Neuron (in vitro differentiated cells): ENCODE results near the gene RING1.
A peak's percentile ranks its signal among the peaks of the same experiment; 100 is the strongest.

Source experiments
- H2AFZ ChIP-seq: one replicate; pipeline ENCODE4 v1.6.1; 2013; ENCODE audit warnings: low read depth, mild to moderate bottlenecking, inconsistent platforms, low read length, moderate library complexity
- H3K27me3 ChIP-seq: one replicate; pipeline ENCODE4 v1.6.1; 2013; ENCODE audit warnings: low read length; ENCODE audit not compliant: insufficient read depth
- H3K36me3 ChIP-seq: one replicate; pipeline ENCODE4 v1.6.1; 2013; ENCODE audit warnings: low read length; ENCODE audit not compliant: insufficient read depth
- H3K4me1 ChIP-seq: one replicate; pipeline ENCODE4 v1.6.1; 2013; ENCODE audit warnings: low read length; ENCODE audit not compliant: insufficient read depth
- H3K4me3 ChIP-seq: 2 replicates; pipeline ENCODE4 v1.5.1; 2013; ENCODE audit warnings: mild to moderate bottlenecking, low read length, moderate library complexity
- H3K9me3 ChIP-seq: one replicate; pipeline ENCODE4 v1.6.1; 2013; ENCODE audit warnings: low read length

The RING1 gene

DNA sequence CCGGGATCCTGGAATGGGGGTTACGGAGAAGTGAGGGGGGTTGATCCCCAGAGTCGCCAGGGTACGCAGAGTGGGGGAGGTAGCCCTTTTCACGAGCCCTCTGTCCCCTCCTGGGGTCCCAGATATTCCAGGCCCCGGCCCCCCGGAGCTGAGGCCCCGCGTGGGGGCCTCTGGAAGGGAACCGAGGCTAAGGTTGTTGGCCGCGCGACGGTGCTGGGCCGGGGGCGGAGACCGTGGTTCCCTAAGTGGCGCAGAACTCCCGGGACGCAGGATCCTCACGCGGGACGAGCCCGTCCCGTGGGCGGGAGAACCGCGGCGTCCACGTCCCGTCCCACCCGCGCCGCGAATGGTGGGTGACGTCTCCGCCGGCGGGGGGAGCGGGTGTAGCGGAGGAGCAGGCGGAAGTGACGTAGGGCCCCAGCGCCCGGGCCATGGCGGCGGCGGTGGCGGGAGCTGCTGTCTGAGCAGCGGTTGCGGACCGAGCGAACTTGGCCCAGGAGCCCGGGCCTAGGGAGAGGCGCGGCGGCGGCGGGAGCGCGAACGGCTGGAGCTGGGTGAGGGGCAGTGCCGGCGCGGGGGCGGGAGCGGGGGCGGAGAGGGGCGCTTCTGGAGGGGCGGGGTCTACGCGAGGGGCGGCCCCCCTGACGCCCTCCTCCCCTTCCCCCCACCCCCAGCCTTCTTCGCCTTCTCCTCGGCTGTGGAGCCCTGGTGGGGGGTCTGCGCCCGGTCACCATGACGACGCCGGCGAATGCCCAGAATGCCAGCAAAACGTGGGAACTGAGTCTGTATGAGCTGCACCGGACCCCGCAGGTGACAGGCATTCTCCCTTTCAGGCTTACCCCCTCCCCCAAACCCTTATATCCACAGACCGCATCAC, at the start of gene RING1:
RING1 (plus strand) TSS at position 410 of the 877 bp plus-strand sequence; CDS start at position 733, 323 bp downstream.
- Histone ChIP-seq H3K9me3 (no peaks in the 10 kb centered on the region), H3K4me3 (peak within 1 kb of the TSS; percentile 89), H3K4me1 (peaks cover 76% of the 10 kb centered on the region), H2AFZ (no peak within 1 kb of the TSS), H3K36me3 (peaks cover 41% of the 10 kb centered on the region), H3K27me3 (no peaks in the 10 kb centered on the region)

DNA sequence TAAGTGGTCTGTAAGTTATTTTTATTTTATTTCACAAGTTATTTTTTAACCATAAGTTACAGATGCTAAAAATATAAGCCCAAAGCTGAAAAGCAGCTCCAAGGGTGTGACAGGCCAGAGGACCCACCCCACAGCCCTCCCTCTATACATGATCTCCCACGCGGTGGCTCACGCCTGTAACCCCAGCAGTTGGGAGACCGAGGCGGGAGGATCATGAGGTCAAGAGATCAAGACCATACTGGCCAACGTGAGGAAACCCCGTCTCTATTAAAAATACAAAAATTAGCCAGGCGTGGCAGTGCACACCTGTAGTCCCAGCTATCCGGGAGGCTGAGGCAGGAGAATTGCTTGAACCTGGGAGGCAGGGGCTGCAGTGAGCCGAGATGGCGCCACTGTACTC, 48.2 kb upstream of the RING1 start:
- no peaks in the 10 kb centered on the region for H3K36me3 ChIP-seq
- no peaks in the 10 kb centered on the region for H3K4me1 ChIP-seq
- H3K4me3 ChIP-seq = no peak overlapping the region
- H3K9me3 ChIP-seq = no peaks in the 10 kb centered on the region
- no peak overlapping the region for H2AFZ ChIP-seq
- peaks cover 8% of the 10 kb centered on the region for H3K27me3 ChIP-seq

- H3K4me3 ChIP-seq = no peak overlapping the region
- H3K36me3 ChIP-seq = no peaks in the 10 kb centered on the region
- H3K9me3 ChIP-seq = no peaks in the 10 kb centered on the region
Observed at GRCh38 chr6:33160728-33161344, 47.5 kb upstream of the RING1 start.

GRCh38 chr6:33161354-33162331, 46.7 kb upstream of the RING1 start:
- Histone ChIP-seq H2AFZ (peak overlapping the region; percentile 29), H3K27me3 (peaks cover 4% of the 10 kb centered on the region), H3K9me3 (no peaks in the 10 kb centered on the region), H3K36me3 (no peaks in the 10 kb centered on the region), H3K4me3 (peak overlapping the region; percentile 32), H3K4me1 (no peaks in the 10 kb centered on the region)

More at GRCh38 chr6:33160728-33161344, 47.5 kb upstream of the RING1 start:
- H3K27me3 ChIP-seq = peaks cover 4% of the 10 kb centered on the region
- no peaks in the 10 kb centered on the region for H3K4me1 ChIP-seq
- no peak overlapping the region for H2AFZ ChIP-seq

DNA sequence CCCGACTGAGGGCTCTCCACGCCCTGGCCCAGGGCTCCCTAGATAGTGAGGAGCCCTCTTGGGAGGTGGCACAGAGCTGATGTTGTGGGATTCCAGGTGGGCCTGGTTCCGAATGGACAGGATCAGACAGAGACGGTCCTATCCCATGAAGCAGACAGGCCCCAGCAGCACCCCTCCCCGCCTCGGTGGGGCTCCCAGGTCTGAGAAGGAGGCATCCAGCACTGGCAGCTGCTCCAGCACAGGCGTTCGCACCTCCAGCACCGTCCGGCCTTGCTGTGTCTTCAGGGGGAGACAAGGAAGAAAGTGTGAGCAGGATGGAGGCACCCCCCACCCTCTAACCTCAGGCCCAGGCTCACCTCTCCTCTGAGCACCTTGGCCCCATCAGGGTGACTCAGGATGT, 44.8 kb upstream of the RING1 start:
- peaks cover 4% of the 10 kb centered on the region for H3K27me3 ChIP-seq

GRCh38 chr6:33164176-33164575, 44.1 kb upstream of the RING1 start:
- Histone ChIP-seq H3K9me3 (no peaks in the 10 kb centered on the region), H2AFZ (no peak overlapping the region), H3K27me3 (peaks cover under 1% of the 10 kb centered on the region), H3K4me1 (no peaks in the 10 kb centered on the region), H3K4me3 (no peak overlapping the region), H3K36me3 (no peaks in the 10 kb centered on the region)

More for the DNA sequence above, 44.8 kb upstream of the RING1 start:
- Histone ChIP-seq H3K36me3 (no peaks in the 10 kb centered on the region), H3K9me3 (no peaks in the 10 kb centered on the region), H3K4me3 (no peak overlapping the region), H3K4me1 (no peaks in the 10 kb centered on the region), H2AFZ (no peak overlapping the region)

GRCh38 chr6:33164665-33165373, 43.5 kb upstream of the RING1 start:
- Histone ChIP-seq H3K27me3 (no peaks in the 10 kb centered on the region), H3K36me3 (no peaks in the 10 kb centered on the region), H3K4me3 (no peak overlapping the region), H3K4me1 (no peaks in the 10 kb centered on the region), H2AFZ (no peak overlapping the region), H3K9me3 (no peaks in the 10 kb centered on the region)

GRCh38 chr6:33165581-33166258, 42.6 kb upstream of the RING1 start:
- no peaks in the 10 kb centered on the region for H3K9me3 ChIP-seq
- no peak overlapping the region for H2AFZ ChIP-seq
- H3K27me3 ChIP-seq = no peaks in the 10 kb centered on the region
- H3K36me3 ChIP-seq = no peaks in the 10 kb centered on the region
- H3K4me3 ChIP-seq = no peak overlapping the region
- H3K4me1 ChIP-seq = no peaks in the 10 kb centered on the region

DNA sequence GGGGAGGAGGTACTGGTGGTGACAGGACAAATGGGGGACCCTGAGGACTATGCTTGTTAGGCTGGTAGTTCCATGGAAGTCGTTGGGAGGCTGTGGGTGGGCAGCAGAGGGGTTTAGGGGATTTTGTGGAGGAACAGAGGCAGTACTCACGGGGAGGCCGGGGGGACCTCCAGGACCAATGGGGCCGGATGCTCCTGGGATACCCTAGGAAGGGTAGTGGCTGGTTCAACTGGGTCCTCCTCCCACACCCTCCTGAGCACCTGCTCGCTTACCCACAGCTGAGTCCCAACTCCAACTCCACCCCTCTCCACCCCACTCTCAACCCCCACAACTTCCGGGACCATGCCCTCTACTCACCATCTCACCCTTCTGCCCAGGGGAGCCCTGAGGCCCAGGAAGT, 41.9 kb upstream of the RING1 start:
- H3K4me1 ChIP-seq = no peaks in the 10 kb centered on the region
- H3K9me3 ChIP-seq = no peaks in the 10 kb centered on the region
- H3K27me3 ChIP-seq = no peaks in the 10 kb centered on the region
- no peaks in the 10 kb centered on the region for H3K36me3 ChIP-seq
- H3K4me3 ChIP-seq = no peak overlapping the region
- no peak overlapping the region for H2AFZ ChIP-seq

DNA sequence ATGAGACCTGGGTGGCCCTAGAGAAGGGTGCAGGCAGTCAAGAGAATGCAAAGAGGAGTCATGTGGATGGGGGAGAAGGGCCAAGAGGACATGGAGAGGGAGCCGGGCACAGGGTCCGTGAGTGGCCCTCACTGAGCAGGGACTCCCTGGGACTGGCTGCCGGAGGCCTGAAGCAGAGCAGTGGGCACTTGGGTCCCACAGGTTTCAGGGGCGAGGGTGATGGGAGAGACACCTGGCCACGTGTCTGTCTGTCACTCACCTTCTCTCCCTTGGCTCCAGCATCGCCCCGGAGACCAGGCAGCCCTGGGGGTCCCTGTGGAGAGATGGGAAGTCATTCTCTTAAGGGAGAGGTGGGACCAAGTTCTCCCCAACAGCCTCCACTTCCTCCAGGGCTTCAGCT, 41.5 kb upstream of the RING1 start:
- H3K36me3 ChIP-seq = no peaks in the 10 kb centered on the region
- no peak overlapping the region for H3K4me3 ChIP-seq
- no peaks in the 10 kb centered on the region for H3K4me1 ChIP-seq
- no peak overlapping the region for H2AFZ ChIP-seq
- H3K27me3 ChIP-seq = no peaks in the 10 kb centered on the region
- no peaks in the 10 kb centered on the region for H3K9me3 ChIP-seq

- Histone ChIP-seq H2AFZ (no peak overlapping the region), H3K4me1 (no peaks in the 10 kb centered on the region), H3K36me3 (no peaks in the 10 kb centered on the region), H3K27me3 (no peaks in the 10 kb centered on the region), H3K9me3 (no peaks in the 10 kb centered on the region), H3K4me3 (no peak overlapping the region)
Observed at GRCh38 chr6:33167374-33168283, 40.7 kb upstream of the RING1 start.
